Stimulated activated CD4-positive, alpha-beta T cell treated with anti-CD3 and anti-CD28 coated beads, TNF-alpha, amount 100 ng/mL, for 1 hour (primary cell): ENCODE data around the gene TLL2.

Source experiments
- DNase-seq, 3 donors: peaks; one replicate each; pipeline ENCODE4 v3.0.0-alpha.2; 2020; ENCODE audit warnings: low read depth in 3 of 3, low spot score in 1 of 3

TLL2 gene

DNA sequence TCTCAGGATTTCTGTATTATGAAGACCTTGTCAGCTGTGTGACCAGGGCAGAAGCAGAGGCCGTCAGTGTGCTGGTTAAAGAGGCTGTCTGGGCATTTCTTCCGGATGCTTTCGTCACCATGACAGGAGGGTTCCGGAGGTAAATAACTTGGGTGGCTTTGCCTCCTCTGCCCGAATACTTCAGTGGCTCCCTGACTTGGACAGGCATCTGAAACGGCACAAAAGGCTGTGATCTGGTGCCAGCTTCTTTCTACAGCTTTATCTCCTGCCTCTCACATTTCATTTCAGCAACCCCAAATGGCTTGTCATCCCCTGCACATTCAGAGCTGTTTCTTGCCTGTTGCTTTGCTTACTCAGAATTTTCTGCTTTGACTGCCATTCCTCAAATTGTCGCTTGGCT, 186.3 kb downstream of the TLL2 start:
- DNase-seq = no peak

DNA sequence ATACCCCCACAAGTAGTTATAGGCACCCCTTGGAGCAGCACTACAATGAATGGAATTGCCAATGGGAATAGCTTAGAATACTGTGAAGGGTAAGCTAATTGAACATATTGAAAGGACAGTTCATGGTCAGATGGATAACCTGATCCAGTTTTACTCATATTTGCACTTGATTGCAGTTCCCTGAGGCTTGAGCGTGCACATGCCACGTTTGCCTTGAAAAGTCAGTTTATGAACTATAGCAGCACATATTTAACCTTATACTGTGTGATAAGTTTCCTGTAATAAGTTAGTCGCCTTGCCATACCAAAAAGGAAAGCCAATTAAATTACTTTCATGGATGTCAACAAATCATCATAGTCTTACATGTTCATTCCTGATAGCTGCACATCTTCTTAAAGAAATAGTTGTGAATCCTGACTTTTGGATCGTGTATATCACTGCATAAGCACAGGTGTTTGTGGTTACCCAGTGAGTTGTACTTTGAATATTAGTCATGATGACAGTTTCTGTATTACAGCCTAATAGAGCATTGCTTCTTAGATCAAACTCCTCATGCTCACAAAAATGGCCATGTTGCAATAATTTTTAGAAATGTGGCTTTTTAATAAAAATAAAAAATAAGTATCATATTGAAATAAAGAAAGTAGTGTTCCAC, 187.9 kb downstream of the TLL2 start:
- DNase-seq = no peak

DNA sequence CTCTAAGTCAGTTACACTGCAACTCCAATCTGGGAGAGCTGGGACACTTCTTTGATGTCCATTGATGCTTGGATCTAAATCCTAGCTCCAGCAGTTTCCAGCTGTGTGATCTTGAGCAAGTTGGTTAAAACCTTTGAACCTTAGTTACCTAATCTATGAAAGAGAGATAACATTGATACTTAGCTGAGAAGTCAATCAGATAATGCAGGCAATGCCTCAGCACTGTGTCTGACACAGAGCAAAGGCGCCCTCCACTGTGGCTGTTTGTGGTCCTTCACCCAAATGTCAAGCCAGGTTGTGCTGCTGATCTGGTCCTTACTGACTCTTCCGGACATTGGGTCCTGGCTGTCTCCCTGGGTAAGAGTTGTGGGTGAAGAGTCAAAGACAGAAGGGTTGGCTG, 189.3 kb downstream of the TLL2 start:
- no peak for DNase-seq

DNA sequence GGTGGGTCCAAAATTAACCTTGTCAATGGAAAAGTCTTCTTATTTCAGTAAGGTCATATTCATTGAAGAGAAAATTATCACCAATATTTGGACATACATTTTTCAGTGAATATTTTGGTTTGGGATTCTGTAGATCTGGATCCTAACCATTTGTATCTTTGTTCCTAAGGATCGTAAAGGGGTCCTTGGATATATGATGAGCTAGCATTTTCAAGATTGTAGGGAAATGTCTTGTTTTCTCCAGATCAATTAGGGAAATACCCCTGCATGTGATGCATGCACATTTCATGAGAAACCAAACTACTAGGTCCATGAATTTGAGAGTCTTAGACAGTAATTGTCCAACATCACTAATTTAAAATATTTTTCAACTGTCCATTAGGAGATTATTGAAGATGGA, 191.5 kb downstream of the TLL2 start:
- no peak for DNase-seq

DNA sequence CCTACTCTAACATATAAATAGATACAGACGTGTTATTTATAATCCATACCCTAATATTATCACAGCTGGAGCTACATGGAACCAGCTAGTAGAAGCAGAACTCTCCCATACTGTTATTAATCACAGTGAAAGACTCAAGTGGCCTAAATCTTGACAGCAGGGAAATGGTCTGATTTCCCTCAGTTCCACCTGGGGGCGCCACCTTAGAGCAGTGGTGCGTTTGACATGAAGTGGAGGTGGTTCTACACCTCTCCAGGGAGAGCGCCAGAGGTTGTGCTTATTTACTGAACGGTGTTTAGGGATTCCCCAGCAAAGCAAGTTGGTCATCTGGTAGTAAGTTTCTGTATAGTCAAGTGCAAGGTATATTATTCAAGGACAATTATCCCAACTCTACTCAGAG, 191.9 kb downstream of the TLL2 start:
- DNase-seq = no peak

DNA sequence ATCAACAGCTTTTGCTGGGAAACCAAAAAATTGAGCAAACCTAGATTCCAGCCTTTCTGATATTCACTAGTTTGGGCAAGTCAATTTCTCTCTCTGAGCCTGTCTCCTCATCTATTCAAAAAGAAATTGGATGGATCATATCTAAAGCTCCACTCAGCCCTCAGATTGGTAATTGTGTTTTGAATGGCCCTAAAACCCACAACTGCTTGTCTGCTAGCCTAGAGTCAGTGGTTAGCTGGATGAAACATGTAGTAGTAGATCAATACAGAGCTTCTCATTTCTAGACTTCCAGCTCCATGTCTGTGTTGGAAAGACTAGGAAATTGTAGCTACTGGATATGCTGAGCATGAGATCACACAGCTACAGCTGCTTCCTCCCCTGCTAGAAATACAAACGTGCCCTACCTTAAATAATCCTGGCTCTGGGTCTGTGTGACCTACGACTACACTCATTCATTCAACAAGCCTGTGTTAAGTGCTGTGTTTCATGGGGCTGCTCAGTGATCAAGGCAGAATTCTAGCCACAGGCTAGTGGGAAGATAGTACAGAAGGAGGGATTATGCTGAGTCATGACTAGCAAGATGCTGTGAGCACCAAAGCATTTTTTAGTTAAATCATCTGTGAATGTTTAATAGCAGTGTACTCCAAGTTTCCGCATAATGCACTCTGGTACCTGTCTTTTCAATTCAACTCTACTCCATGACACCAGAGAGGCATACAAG, 193.8 kb downstream of the TLL2 start:
- no peak for DNase-seq

DNA sequence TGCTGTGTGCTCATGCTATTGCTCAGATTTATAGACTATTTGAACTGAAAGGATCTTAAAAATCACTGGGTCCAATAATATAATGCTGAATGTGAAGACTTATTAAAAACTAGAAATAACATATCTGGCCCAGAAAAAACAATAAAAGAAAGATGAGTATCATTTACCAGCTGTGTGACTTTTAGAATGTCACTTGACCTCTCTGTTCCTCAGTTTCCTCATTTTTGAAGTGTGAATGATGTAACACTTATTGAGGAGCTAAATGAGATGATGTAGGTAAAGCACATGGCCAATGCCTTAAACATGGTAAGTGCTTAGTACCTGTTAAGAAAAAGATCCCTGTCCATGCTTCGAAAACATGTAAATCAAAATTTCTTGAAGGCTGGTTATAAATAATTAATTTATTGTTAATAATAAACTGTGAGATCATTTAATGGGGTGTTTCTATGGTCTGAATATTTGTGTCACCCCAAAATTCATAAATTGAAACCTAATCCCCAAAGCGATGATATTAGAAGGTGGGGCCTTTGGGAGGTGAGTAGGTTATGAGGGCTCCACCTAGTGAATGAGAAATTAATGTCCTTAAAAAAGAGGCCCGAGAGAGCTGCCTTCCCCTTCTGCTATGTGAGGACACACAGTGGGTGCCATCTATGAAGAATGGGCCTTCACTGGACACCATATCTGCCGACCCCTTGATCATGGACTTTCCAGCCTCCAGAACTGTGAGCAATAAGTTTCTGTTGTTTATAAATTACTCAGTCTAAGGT, 196.5 kb downstream of the TLL2 start:
- no peak for DNase-seq
